ENCODE measurements around the gene OLA1.

- TF ChIP-seq CTCF (IDR thresholded peaks at IDR 0.05 in 4 of 5, conservative IDR thresholded peaks at IDR 0.05 in 1 of 5) (peak in 1 of 5 experiments; percentile 31), POLR2A (IDR thresholded peaks at IDR 0.05) (peak; percentile 62 to 84)
These were observed 224.5 kb downstream of the OLA1 start for GRCh38 chr2:174023591-174024523.
